ENCODE results near the gene CYSTM1. TPM values are rescaled to one million over a fixed set of nuclear protein-coding genes. Genes with fewer than 3 reads are reported as not detected.

The CYSTM1 gene
- total and polyA plus RNA-seq, 2 donors (not counting 3 experiments of a cell fraction or from before 2014, with no cell fraction given), result 28.9 to 41.5 TPM

GRCh38 chr5:140215276-140215675 is 40.3 kb downstream of the CYSTM1 start:
- no peak overlapping the region for H3K27ac ChIP-seq (ENCODE audit: insufficient read depth, low read depth, low read length)
- dilution Hi-C loops (cut with MboI; ENCODE audit: extremely low pct_ligation_motif_present, low sequenced_read_pairs), result no loop called here
- no peaks in the 10 kb centered on the region for H3K9me3 ChIP-seq (replicated peaks; ENCODE audit: control insufficient read depth, insufficient read depth, low read length)
- no peak for DNase-seq (ENCODE audit: low read depth, low spot score)
- TF ChIP-seq FOS (IDR thresholded peaks at IDR 0.05; ENCODE audit: borderline replicate concordance, insufficient read depth, low read length), result no peak
- TF ChIP-seq POLR2A (IDR thresholded peaks at IDR 0.05; ENCODE audit: low read depth, low read length), result no peak
- H3K4me3 ChIP-seq (replicated peaks in 1 of 3; ENCODE audit: insufficient read depth in 1 of 3, low read depth in 1 of 3, low read length in 3 of 3), result no peak overlapping the region
- no peaks in the 10 kb centered on the region for H4K20me1 ChIP-seq (replicated peaks; ENCODE audit: control insufficient read depth, extremely low read depth, insufficient read depth, low read length)
- H3K79me2 ChIP-seq (ENCODE audit: control insufficient read depth, insufficient read depth, low read length), result no peaks in the 10 kb centered on the region
- ChIA-PET CTCF (interaction anchor here (0.9 to 2.2 kb wide), 4 partner anchors 8 to 130 kb away, joined by 4 to 10 read pairs (median 6); partner anchors contain the start of gene HBEGF), POLR2A (no interaction called here)
- no peak for FAIRE-seq
- intact Hi-C loops (cut with micrococcal nuclease), result no loop called here
- H3K27me3 ChIP-seq (ENCODE audit: control insufficient read depth in 2 of 2, insufficient read depth in 2 of 2, low read length in 2 of 2), result no peaks in the 10 kb centered on the region
- H3K9me1 ChIP-seq (replicated peaks; ENCODE audit: control insufficient read depth, extremely low read depth, insufficient read depth, low read length), result no peaks in the 10 kb centered on the region
- no peaks in the 10 kb centered on the region for H3K36me3 ChIP-seq (ENCODE audit: control insufficient read depth in 2 of 2, extremely low read depth in 1 of 2, insufficient read depth in 2 of 2, low read length in 2 of 2)
- no peak overlapping the region for H3K4me2 ChIP-seq (ENCODE audit: insufficient read depth, low read length)
- H2AFZ ChIP-seq (ENCODE audit: low read depth, low read length), result no peak overlapping the region
- no peaks in the 10 kb centered on the region for H3K4me1 ChIP-seq (ENCODE audit: control insufficient read depth, extremely low read depth, insufficient read depth, low read length)
- H3K9ac ChIP-seq (replicated peaks; ENCODE audit: extremely low read depth, insufficient read depth, low read length), result no peak overlapping the region
- BruUV-seq (replicated peaks), result no TSS peak

DNA sequence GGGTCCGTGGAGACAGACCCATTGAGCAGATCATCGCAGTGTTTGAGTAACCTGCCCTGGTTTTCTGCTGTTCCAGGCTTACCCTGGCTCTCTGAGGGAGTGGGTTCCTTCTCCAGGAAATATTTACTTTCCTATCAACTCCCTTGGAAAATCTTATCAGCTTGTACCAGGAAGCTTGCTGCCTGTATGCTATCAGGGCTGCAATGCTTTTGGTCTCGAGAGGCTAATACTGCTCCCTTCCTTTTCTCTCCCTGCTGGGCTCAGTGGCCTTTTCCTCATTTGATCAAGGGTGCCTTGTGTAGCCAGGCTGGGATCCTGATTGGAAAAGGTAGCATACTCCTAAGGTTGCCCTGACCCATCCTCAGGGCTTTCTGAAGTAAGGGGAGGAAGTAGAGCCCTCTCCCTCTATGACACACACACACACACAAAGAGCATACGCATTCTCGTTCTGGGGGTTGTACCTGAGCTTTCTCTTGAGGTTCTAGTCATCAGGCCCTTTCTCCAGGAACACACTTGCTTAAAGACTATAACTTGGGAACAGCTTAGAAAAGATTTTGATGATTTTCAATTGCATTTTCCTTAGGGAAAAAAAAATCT is 41.6 kb downstream of the CYSTM1 start:
- no peaks in the 10 kb centered on the region for H3K9me1 ChIP-seq (replicated peaks; ENCODE audit: control insufficient read depth, extremely low read depth, insufficient read depth, low read length)
- H3K9ac ChIP-seq (replicated peaks; ENCODE audit: extremely low read depth, insufficient read depth, low read length), result no peak overlapping the region
- H3K27ac ChIP-seq (ENCODE audit: insufficient read depth, low read depth, low read length), result no peak overlapping the region
- FAIRE-seq, result no peak
- CTCF ChIA-PET, result interaction anchor here (0.9 to 2.7 kb wide), 10 partner anchors 9 to 163 kb away, joined by 3 to 10 read pairs (median 5); partner anchors contain the start of gene HBEGF
- H3K4me1 ChIP-seq (ENCODE audit: control insufficient read depth, extremely low read depth, insufficient read depth, low read length), result no peaks in the 10 kb centered on the region
- BruUV-seq (replicated peaks), result no TSS peak
- DNase-seq (ENCODE audit: low read depth, low spot score), result peak; percentile 67
- H3K4me2 ChIP-seq (ENCODE audit: insufficient read depth, low read length), result no peak overlapping the region
- POLR2A ChIA-PET, result interaction anchor here (0.7 kb wide), 1 partner anchor 24 kb away, joined by 3 read pairs; no protein-coding TSS in a partner anchor
- H3K36me3 ChIP-seq (ENCODE audit: control insufficient read depth in 2 of 2, extremely low read depth in 1 of 2, insufficient read depth in 2 of 2, low read length in 2 of 2), result no peaks in the 10 kb centered on the region
- H3K27me3 ChIP-seq (ENCODE audit: control insufficient read depth in 2 of 2, insufficient read depth in 2 of 2, low read length in 2 of 2), result no peaks in the 10 kb centered on the region
- no peak overlapping the region for H2AFZ ChIP-seq (ENCODE audit: low read depth, low read length)
- no peaks in the 10 kb centered on the region for H4K20me1 ChIP-seq (replicated peaks; ENCODE audit: control insufficient read depth, extremely low read depth, insufficient read depth, low read length)
- no peaks in the 10 kb centered on the region for H3K9me3 ChIP-seq (replicated peaks; ENCODE audit: control insufficient read depth, insufficient read depth, low read length)
- H3K4me3 ChIP-seq (replicated peaks in 1 of 3; ENCODE audit: insufficient read depth in 1 of 3, low read depth in 1 of 3, low read length in 3 of 3), result no peak overlapping the region
- intact Hi-C loops (cut with micrococcal nuclease), result no loop called here
- TF ChIP-seq MYC (IDR thresholded peaks at IDR 0.05; ENCODE audit: low read depth, low read length), result no peak
- TF ChIP-seq CTCF (IDR thresholded peaks at IDR 0.05; ENCODE audit: extremely low read depth in 1 of 2, insufficient read depth in 1 of 2, low read depth in 1 of 2, low read length in 2 of 2), result no peak
- no peak for TF ChIP-seq GATA2 (IDR thresholded peaks at IDR 0.05; ENCODE audit: insufficient read depth, insufficient read length, low read depth, low read length)
- TF ChIP-seq POLR2A (IDR thresholded peaks at IDR 0.05; ENCODE audit: low read depth, low read length), result no peak
- TF ChIP-seq JUN (IDR thresholded peaks at IDR 0.05; ENCODE audit: borderline replicate concordance, insufficient read depth, insufficient read length, low read depth), result no peak
- TF ChIP-seq, protein P1, sequence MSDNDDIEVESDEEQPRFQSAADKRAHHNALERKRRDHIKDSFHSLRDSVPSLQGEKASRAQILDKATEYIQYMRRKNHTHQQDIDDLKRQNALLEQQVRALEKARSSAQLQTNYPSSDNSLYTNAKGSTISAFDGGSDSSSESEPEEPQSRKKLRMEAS (IDR thresholded peaks at IDR 0.05; ENCODE audit: insufficient read depth, insufficient read length), result no peak
- no peak for TF ChIP-seq POLR2AphosphoS5 (IDR thresholded peaks at IDR 0.05; ENCODE audit: insufficient read depth, low read depth, low read length)
- TF ChIP-seq FOS (IDR thresholded peaks at IDR 0.05; ENCODE audit: borderline replicate concordance, insufficient read depth, low read length), result no peak
- TF ChIP-seq EZH2 (IDR thresholded peaks at IDR 0.05; ENCODE audit: borderline replicate concordance, low read depth, low read length, severe bottlenecking), result no peak
- dilution Hi-C loops (cut with MboI; ENCODE audit: extremely low pct_ligation_motif_present, low sequenced_read_pairs), result no loop called here
- no peaks in the 10 kb centered on the region for H3K79me2 ChIP-seq (ENCODE audit: control insufficient read depth, insufficient read depth, low read length)
